Measurements from ENCODE around the gene TBC1D22A.

TBC1D22A gene

DNA sequence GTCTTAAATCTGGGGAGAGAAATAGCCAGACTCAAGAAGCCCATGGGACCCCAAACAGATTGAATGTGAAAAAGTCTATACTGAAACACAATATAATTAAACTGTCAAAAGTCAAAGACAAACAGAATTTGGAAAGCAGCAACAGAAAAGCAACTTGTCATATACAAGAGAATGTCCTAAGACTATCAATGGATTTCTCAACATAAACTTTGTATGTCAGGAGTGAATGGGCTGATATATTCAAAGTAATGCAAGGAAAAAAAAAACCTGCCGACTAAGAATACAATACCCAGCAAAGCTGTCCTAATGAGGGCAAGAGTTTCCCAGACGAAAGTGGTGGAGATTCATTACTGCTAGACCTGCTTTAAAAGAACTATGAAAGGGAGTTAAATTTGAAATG, 73.2 kb downstream of the TBC1D22A start:
- DNase-seq (ENCODE audit: low read depth) = no peak

DNA sequence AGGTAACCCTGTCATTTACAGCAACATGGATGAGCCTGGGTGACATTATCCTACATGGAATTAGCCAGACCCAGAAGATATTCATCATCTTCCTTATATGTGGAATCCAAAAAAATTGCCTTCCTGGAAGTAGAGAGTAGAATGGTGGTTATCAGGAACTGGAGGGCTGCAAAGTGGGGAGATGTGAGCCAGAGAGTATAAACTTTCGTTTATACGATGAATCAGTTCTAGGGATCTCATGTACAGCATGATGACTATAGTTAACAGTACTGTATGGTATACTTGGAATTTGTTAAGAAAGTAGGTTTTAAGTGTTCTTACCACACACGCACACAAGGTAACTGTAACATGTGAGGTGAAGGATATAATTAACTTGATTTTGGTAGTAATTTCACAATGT, 79.1 kb downstream of the TBC1D22A start:
- no peak for DNase-seq (ENCODE audit: low read depth)

DNA sequence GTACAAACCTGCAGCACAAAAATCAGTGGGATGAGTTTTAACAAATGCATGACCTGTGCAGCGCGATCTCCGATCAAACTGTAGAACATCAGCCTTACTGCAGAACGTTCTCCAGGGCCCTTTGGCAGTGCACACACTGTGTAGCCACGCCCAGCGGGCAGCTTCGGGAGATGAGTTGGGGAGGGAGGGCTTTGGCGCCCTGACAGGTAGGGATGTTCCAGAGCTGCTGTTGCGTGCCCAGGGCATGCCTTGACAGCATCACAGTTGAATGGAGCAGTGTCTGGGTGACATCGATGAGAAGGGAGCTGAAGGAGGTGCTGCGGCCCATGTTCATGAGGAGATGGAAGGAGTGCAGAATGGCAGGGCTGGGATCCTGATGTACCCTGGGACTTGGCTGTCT, 80.2 kb downstream of the TBC1D22A start:
- no peak for DNase-seq (ENCODE audit: low read depth)

DNA sequence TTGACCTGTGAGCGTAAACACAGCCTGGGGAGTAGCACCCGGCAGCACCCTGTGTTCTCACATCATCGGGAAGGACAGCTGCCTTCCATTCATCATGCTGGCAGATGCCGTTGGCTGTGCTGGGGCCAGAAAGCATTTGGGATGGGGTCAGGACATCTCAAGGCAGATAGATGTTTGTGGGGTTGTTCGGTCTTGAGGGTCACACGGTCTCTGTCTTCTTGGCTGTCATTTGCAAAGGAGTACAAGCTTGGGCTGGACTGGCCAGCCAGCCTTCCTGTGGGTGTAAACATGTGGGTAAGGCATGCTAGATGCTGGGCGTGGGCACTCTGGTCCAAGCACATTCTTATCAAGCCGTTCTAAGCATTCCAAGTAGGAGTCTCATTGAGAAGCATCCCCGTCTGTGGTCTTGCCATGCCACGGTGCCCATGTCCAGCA, 81.4 kb downstream of the TBC1D22A start:
- DNase-seq (ENCODE audit: low read depth) = no peak

DNA sequence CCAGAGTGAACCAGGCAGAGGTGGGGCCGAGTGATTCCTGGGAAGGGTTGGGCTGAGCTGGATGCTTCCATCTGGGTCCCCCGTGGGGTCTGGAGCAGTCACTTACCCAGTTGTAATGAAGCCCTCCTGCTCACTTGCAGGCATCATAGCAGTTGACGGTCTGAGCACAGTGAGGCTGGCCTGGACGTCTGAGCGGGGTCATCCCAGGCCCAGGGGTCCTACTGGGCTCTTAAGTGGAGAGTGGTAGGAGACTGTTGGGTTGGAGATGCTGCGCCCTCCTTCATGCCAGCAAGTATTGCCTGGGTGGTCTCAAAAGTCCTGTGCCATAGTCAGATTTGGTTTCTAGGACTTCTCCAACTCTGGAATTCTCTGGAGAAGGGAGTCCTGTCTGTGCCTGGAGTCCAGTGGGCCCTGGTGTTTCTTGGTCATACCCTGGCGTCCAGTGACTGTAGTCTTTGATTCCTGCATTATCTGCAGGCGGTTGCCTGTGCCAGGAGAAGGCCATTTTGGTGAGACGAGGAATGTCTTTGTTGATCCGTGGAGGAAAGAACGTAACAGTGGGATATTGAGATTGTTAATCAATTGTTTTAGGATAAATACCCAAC, 82.3 kb downstream of the TBC1D22A start:
- DNase-seq (ENCODE audit: low read depth) = no peak

DNA sequence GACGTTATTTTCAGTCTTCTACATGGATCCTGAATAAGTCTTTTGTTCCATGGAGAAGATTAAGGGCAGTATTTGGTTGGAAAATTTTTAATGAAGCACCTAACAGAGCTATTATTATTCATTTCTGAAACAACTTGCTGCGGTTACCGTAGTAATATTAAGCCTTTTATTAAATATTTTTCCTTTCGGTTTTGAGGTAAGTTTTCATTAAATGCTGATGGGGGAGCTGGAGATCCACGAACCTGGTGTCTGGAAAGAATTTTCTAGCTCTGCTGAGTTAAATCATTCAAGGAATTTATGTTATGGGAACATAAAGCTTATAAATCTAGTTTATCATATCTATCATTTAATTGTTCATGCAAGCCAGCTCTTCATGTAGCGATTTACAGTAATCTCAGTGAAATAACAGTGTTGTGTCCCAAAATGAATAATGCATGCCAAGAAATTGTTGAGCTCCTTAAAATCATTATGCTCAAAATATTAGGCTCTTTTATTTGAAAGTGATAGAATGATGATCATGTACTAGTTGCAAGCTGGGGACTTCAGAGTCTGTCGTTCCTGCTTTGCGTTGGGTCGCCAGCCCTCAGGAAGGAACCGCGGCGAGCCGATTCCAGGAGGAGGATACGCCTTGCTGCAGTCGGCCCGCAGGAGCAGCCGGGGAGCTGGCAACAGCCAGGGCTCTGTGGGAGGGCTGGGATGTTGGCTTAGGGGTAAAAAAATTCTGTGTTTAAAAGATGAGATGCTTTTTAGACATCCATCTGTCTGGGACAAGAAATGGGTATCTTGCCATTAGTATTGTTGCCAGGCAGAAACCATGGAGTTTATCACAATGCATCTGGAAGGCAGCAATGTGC, 83.1 kb downstream of the TBC1D22A start:
- no peak for DNase-seq (ENCODE audit: low read depth)

DNA sequence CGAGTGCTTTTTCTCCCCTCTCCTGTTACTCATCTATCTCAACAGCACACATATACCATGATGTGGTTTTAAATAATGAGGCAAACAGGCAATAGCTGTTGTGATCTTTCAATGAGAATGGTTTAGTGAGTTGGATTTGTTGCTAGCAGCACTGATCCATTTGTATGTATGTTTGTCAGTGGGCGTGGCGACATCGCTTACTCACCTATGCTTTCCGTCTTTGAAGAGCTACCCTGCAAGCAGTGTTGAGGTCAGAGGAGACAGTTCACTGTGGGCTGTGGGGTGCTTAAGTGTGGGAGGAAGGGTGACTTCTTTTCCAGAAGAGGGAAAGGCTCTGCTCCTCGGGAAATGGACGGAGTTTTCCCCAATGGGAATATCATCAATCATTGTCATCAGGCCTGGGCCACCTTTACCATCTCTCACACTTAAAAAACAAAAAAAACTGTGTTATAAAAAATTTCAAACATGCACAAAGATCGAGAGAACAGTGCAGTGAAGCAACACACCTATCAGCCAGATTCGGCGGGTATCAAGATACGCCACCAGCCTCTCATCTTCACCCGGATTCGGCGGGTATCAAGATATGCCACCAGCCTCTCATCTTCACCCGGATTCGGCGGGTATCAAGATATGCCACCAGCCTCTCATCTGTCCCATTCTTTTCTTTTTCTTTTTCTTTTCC, 83.8 kb downstream of the TBC1D22A start:
- no peak for DNase-seq (ENCODE audit: low read depth)

DNA sequence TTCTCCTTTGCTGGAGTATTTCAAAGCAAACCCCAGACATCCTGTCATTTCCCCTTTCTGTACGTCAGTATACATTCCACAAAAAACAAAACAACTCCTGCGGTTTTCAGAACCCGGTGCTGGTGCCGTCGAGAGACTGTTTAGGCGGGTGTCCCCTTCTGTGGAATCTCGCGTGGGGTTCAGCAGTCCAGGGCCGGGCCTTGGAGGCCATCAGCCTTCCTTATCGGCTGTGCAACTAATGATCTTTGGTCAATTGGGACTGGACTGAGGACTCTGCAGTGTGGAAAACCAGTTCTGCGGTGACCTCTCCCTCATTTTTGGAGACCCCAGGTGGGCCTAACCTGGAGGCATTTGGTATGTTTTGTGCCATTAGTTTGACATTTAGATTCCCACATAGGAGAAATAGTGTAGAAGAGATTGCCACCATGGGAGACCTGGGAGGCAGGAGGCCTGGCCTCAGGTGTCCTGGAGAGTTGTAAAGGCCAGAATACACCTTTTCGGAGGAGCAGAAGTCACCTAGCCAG, 84.4 kb downstream of the TBC1D22A start:
- DNase-seq (ENCODE audit: low read depth) = no peak

DNA sequence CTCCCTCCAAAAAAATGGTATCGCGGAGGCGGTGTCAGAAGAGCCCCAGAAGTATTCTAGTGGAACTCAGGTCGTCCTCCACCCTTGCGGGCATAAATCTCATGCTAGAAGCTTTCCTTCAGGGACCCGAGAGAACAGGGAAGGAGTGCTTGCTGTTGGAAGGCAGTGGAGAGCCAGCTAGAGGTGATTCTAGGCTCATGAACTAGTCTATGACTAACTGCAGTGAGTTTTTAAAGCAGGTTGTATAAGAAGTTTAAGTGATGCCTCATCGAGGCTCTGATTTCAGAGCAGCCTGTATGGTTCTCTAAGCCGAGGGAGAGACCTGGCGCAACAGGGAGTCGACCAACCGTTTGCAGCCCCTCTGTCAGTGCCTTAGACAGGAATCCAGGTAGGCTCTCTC, 85.7 kb downstream of the TBC1D22A start:
- no peak for DNase-seq (ENCODE audit: low read depth)

DNA sequence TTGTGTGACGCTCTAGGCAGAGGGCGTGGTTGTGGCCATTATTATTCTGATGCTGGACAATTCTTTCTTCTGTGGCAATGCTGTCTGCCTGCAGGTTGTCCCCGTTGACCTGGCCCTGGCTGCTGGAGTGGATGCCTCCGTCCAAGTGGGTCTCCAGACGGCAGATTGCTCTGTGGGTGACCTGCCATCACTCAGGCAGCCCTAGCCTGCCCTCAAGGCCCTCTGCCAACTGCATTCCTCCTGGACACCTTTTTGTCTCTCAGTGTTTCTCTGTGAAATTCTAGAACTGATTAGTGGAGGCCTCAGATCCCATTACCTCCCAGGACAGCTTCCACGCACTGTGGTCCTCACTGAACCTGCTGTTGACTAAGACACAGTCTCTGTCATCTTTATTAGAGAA, 86.7 kb downstream of the TBC1D22A start:
- DNase-seq (ENCODE audit: low read depth) = no peak

DNA sequence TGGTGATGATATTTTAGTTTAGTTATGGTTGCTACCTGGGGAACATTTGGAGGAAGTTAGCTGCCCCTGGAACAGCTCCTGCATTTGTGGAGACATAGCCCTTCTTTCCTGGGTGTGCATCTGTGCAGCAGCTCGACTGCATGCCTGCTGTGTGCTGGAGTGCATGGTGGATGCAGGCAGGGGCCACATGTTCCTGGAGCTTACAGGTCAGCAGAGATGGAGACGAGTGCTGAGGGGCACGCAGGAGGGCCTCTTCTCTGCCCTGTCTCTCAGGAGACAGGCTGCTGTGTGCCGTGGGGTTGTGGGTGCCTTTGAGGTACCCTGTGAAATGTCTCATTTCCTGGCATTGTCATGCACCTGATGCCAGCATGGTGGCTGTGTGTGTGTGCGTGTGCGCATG, 87.5 kb downstream of the TBC1D22A start:
- no peak for DNase-seq (ENCODE audit: low read depth)

DNA sequence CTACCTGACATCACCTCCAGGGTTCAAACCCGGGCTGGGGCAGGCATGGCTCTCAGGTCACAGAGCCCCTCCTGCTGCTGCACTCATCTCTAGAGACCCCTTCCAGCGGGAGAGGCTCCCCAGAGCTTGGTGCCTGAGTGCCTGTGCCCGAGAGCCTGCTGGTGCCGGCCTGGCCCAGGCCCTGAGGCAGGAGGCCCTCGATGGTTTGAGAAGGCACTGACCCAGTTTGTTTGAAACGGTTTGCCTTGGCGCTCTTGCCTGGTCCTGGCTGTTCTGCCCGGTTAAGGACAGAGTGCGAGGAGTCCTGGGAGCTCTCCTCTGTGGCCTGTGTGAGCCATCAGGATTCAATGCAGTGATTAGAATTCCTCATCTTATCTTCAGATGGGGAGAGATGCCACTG, 88.9 kb downstream of the TBC1D22A start:
- no peak for DNase-seq (ENCODE audit: low read depth)

DNA sequence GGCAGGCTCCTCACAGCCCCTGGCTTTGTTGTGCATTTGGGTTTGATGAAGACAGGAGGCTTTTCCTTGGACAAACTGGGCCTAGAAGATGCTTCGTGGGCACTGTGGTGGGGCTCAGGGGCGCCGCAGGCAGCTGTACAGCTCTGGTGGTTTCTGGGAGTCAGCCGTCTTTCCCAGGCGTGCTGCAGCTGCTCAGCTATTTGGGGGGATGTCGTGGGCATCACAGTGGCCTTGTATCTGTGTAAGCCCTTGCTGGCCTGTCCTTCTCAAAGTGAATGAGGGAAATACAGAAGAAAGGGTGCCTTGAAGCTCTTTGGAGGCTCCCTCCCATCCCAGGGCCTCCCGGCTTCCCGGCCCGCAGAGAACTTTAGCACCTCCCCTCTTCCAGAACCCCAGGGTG, 89.5 kb downstream of the TBC1D22A start:
- DNase-seq (ENCODE audit: low read depth) = no peak

DNA sequence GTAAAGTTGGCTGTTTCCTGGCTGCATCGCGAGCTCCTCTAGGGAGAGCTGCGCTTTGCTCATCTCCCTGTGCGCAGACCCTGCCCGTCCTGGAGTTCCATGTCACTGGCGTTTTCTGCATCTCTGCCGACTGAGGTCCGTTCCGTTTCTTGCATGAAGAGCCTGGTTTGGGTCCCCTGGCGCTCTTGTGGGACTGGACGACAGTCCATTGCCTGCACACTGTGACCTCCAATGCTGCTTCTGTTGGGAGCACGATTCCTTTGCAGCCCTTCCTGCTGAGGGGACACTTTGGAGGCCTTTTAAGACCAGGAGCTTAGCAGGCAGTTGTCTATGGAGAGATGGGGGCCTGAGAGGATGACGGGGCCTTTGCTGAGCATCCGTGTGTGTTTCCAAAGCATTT, 90.3 kb downstream of the TBC1D22A start:
- no peak for DNase-seq (ENCODE audit: low read depth)

DNA sequence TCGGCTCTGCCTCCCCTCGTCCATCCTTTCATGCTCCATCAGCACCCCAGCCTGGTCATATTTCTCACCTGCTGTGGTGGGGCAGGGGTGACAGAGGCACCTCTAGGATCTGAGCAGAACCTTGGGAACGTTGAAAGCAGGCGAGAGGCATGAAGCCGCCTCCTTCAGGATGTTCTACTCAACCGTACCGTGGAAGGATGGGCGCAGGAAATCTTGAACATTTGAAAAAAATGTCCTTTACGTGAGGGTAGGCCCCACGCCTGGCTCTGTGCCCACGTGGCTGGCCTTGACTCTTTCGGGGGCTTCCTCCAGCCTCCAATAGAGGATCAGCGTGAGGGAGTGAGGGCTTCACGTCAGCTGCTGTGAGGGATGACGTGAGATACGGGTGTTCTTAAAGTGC, 90.7 kb downstream of the TBC1D22A start:
- DNase-seq (ENCODE audit: low read depth) = no peak

DNA sequence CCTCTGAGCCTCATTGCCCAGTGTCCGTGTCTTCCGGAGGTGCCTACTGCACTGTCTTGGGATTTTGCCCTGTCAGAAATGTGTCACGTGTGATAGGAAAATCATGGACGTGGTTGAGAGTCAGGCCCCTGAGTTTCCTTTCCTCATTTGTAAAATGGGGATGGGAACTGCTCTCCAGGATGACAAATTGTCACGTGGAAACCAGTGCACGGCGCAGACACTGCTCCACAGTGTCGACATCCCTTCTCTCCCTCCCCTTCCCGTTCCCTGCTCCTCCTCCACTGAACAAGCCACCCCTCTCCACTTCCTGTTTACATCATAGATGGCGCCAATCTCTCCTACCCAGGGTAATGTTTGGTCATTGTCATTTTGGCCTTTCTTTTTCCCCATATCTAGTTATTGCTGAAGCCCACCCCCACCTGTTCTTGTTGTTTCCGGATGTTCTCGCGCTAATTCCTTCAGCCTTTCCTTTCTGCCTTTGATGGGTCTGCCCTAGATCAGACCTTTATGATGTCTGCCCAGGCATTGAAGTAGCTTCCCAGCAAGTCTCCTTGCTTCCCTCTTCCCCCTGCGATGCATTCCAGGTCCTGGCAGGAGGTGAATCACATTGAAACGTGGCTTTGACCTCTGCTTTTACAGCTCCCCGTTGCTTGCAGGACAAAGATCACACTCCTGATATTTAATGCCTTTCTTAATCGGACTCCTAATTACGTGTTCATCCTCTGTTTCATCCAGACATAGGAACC, 91.8 kb downstream of the TBC1D22A start:
- no peak for DNase-seq (ENCODE audit: low read depth)

DNA sequence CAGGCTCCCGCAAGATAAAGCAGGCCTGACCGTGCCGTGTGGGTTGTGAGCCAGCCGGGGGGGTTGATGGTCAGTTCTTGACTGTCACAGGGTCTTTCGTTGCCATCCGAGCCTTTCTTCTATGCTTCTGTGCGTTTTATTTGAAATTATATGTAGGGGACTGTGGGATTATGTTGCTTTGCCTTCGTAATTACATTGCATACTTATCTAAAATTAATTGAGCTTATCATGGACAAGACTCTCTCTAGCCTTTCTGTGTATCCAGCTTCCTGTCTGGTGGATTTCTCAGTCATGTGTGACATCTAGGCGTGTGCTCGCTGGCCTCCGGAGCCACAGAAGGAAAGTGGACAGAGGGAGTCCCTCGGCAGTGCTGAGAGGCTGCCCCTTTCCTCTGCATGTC, 93.2 kb downstream of the TBC1D22A start:
- DNase-seq (ENCODE audit: low read depth) = no peak

DNA sequence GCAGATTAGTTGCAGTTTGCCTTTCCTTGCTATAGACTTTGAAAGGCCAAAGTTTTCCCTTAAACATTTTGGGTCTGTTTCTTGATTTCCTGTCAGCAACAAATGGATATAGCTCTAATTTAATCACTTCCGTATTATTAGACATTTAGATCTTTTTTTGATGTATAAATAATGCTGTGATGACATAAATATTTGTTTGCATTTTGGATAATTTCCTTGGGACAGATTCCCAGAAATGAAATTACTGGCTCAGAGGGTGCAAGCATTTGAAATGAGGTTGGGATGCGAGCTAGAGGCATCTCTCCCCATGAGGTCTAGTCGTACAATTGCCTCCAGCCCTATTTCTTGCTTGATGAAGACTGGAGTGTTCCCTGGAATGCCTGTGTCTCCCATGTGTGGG, 94.2 kb downstream of the TBC1D22A start:
- DNase-seq (ENCODE audit: low read depth) = no peak

DNA sequence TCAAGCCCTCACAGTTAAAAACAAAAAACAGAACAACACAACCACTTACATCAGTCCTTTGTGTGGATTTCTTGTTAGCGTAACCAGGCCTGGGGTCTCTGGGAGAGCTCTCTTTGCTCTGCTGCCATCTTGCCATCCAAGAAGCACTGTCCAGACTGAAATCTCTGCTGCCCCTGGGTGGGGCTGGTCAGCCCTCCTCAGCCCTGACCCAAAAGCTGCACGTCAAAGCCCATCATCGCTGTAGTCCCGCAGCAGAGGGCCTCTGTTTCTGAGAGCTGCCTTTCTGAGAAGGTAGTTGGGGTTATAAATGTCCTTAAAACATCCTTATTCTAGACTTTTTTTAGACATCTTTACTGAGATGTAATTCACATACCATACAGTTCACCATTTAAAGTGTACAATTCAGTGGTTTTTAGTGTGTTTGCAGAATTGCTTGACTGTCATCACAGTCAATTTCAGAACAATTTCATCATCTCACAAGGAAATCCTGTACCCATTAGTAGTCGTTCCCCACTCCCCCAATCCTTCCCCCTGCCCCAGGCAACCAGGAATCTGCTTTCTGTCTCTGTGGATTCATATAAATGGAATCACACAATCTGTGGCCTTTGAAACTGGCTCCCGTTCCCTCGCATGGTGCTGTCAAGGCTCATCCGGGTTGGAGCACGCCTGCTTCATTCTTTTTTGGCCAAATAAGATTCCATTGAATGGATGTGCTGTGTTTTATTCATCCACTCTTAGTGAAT, 94.9 kb downstream of the TBC1D22A start:
- no peak for DNase-seq (ENCODE audit: low read depth)

DNA sequence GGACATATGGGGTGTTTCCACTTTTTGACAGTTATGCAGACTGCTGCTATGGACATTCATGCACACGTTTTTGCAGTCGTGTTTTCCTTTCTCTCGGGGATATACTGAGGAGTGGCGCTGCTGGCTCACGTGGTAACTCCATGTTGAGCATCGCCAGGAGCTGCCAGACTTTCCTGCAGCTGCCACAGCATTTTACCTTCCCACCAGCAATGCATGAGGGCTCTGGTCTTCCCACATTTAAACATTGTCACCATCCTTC, 95.4 kb downstream of the TBC1D22A start:
- DNase-seq (ENCODE audit: low read depth) = no peak

DNA sequence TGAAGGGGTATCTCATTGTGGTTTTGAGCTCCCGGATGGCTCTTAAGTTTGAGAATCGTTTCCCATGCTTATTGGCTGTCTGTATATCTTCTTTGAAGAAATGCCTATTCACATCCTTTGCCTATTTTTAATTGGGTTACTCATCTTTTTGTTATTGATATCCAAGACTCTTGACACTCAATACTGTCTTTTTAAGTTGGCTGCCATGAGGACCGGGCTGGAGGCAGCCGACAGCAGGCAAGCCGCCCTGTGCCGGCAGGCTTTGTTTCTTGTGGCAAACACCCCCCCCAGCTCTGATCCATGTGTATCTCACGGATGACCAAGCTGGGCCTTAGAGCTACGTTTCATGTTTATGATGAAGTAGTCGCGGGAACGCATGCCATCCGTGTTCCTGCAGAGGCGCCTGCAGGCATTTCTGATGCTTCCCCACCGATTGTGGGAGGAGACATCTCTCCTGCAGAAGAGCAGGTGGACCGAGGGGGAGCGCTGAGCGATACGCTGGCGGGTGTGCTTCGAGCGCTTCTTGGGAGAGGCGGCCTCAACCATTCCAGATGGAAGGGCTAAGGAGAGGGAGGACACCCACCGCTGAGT, 95.8 kb downstream of the TBC1D22A start:
- DNase-seq (ENCODE audit: low read depth) = no peak

DNA sequence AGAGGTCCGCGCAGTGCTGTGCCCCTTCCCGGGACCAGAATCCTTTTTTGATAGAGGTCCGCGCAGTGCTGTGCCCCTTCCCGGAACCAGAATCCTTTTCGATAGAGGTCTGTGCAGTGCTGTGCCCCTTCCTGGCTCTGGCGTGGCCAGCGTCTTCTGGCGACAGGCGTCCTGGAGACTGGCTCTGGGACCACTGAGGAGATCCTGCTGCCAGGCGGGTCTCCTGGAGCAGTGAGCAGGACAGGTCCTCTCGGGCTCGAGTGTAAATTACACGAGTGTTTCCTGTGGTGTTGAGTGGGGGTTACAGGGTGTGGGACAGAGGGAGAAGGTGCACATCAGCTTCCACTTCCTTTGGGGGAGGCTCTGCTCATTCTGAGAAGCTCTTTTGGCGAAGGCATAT, 98.1 kb downstream of the TBC1D22A start:
- no peak for DNase-seq (ENCODE audit: low read depth)

All from T-helper 22 cell (primary cell).